ENCODE results near the gene STX11. TPM values are rescaled to one million over a fixed set of nuclear protein-coding genes. Genes with fewer than 3 reads are reported as not detected.

The STX11 gene
- total RNA-seq, 1 donor from 2014 or later: 8.9 TPM

DNA sequence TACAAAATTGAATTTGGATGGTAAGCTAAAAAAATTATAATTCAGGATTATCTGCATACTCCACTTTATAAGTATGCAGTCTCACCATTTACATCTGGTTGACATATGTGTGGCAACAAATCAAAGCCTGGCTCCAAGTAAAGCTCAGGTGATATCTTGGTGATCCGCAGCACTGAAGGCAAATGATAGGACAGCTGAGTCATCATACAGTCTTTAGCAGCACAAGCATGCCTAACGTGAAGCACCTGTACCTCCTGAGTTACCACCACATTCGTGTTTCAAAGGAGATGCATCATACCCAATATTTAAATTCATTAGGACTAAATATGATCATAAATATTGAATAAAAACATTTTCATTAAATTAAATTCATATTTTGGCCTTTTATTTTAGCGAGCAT lies 11.8 kb upstream of the STX11 start:
- no peak for ATAC-seq (ENCODE audit: poor library complexity)

DNA sequence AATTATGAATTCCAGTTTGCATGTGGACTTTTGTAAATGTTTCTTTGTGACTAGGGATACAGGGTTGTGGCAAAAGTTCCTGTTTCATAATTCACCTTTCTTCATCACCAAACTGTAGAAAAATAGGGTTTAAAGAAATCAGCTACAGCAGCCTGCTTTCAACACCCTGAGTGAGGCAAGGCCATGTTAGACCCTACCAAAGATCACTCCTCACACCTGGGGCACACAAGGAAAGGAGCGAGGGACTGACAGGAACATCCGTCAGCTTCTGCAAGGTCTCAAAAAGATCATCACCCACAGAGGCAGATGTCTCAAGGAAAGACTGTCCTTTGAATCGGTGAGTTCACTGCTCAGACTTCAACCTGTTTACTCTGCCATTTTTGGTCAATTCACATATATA lies 10.5 kb upstream of the STX11 start:
- ATAC-seq (ENCODE audit: poor library complexity) (no peak), DNase-seq (no peak)
- intact Hi-C loops (cut with DNase I): no loop called here

More for the DNA sequence above, 11.8 kb upstream of the STX11 start:
- intact Hi-C loops (cut with DNase I): no loop called here
- DNase-seq: no peak

DNA sequence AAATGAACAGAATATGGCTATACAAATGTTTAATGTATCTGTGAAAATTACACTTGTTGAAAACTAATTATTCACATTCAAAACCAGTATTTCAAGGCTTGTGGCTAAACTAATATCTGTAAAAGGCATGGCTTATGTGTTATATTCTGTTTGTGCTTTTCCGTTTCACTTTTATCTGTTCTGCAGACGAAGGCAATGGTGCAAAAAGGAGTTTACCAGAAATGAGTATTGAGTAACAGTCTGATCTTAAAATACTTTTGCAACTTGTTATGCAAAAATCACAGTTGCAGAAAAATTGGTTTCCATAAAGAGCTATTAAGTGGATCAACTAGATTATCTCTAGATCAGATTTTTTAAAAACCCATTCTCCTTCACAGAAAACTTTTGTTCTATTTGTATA lies 9.4 kb upstream of the STX11 start:
- DNase-seq (no peak), ATAC-seq (ENCODE audit: poor library complexity) (no peak)
- intact Hi-C loops (cut with DNase I): no loop called here

DNA sequence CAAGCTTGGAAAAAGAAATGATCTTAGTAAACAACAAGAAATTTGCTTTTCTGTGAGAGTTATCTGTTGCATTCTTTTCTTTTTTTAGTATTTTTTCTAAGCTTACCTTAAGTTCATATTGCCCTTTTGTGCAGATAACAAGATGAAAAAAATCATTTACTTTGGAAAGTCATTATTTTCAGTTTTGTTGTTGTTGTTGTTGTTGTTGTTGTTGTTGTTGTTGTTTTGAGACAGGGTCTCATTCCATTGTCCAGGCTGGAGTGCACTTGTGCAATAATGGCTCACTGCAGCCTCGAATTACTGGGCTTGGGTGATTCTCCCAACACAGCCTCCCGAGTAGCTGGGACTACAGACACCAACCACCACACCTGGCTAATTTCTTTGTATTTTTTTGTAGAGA lies 8.8 kb upstream of the STX11 start:
- intact Hi-C loops (cut with DNase I): no loop called here
- no peak for ATAC-seq (ENCODE audit: poor library complexity)
- no peak for DNase-seq

DNA sequence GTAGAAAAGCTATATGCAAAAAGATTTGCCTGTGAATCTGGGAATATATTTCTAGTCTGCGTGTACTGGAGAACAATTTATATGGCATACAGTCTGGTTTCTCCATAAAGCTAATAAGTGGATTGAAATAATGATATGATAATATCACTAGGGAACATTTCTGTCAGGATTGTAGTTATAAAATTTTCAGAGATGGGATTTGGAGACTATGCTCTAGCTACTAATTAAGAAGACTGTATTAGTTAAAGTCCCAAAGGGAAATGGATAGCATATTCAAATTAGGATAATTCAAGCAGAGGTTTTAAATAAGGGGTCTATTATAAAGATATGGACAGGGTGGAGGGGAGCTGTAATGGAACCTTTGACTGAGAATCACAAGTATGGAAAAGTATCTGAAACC lies 7.2 kb upstream of the STX11 start:
- intact Hi-C loops (cut with DNase I): no loop called here
- ATAC-seq (ENCODE audit: poor library complexity): no peak

DNA sequence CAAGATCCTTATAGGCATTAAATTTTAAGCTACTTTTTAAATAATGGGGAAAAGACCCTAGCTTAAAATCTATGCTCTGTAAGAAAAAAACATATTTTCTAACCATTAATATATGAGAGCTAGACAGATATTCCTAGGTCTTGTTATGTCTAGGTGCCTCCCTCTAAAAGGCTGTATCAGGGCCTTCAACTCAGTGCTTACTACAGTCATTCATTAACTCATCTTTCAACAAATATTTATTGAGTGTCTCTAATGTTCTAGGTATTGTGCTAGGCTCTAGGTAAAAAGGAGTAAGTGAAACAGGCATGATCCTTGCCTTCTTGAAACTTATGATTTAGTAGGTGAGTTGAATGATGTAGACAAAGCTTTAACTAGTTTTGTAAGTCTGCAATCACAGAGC lies 6.4 kb upstream of the STX11 start:
- DNase-seq (no peak), ATAC-seq (ENCODE audit: poor library complexity) (no peak)
- intact Hi-C loops (cut with DNase I): no loop called here

More for the DNA sequence above, 7.2 kb upstream of the STX11 start:
- DNase-seq: no peak

DNA sequence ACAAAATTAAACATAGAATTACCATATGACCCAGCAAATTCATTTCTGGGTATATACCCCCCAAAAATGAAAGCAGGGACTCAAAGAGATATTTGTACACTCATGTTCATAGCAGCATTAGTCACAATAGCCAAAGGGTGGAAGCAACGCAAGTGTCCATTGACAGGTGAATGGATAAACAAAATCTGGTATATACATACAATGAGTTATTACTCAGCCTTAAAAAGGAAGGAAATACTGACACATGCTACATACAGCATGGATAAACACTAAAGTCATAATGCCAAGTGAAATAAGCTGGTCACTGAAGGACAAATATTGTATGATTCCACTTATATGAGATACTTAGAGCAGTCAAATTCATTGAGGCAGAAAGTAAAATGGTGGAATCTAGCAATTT lies 5.3 kb upstream of the STX11 start:
- ATAC-seq (ENCODE audit: poor library complexity) (no peak), DNase-seq (no peak)
- intact Hi-C loops (cut with DNase I): loop anchor here (5.0 kb wide), 1 partner anchor 38 kb away; no protein-coding TSS in a partner anchor

DNA sequence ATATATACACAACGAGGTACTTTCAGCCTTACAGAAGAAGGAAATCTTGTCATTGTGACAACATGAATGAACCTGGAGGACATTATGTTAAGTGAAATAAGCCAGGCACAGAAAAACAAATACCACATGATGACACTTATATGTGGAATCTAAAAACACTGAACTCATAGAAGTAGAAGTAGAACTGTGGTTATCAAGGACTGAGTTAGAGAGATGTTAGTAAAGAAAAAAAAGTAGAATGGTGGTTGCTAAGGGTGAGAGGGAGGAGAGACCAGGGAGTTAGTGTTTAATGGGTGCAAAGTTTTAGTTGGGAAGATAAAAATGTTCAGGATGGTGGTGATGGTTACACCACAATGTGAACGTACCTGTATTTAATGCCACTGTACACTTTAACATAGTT lies 4.8 kb upstream of the STX11 start:
- intact Hi-C loops (cut with DNase I): loop anchor here (5.0 kb wide), 1 partner anchor 38 kb away; no protein-coding TSS in a partner anchor
- no peak for ATAC-seq (ENCODE audit: poor library complexity)

DNA sequence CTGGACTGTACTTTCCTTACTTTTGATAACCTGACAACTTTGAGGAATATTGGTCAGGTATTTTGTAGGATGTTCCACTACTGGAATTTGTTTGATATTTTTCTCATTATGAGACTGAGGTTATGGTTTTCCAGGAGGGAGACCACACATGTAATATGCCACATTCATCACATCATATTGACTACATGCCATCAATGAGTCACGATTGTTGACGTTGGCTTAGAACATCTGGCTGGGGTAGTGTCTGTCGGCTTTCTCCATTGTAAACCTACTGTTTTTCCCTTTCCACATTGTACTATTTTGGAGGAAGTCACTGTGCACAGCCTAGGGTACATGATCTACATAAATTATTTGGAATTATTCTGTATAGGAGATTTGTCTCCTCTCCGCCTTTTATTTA lies 1.4 kb upstream of the STX11 start:
- intact Hi-C loops (cut with DNase I): loop anchor here (5.0 kb wide), 1 partner anchor 42 kb away; no protein-coding TSS in a partner anchor
- no peak for DNase-seq
- no peak for ATAC-seq (ENCODE audit: poor library complexity)

More for the DNA sequence above, 4.8 kb upstream of the STX11 start:
- DNase-seq: no peak

DNA sequence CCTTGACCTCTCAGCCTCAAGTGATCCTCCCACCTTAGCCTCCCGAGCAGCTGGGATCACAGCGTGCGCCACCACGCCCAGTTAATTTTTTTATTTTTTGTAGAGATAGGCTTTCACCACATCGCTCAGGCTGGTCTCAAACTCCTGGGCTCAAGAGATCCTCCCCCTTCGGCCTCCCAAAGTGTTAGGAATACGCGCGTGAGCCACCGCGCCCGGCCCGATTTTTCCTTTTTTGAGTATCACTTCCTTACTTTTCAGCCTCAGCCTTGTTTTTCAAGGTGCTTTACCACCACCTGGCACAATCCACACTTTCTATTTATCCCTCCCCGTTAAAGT lies 791 bp upstream of the STX11 start:
- DNase-seq (no peak), ATAC-seq (ENCODE audit: poor library complexity) (no peak)
- intact Hi-C loops (cut with DNase I): loop anchor here (5.0 kb wide), 1 partner anchor 42 kb away; no protein-coding TSS in a partner anchor

DNA sequence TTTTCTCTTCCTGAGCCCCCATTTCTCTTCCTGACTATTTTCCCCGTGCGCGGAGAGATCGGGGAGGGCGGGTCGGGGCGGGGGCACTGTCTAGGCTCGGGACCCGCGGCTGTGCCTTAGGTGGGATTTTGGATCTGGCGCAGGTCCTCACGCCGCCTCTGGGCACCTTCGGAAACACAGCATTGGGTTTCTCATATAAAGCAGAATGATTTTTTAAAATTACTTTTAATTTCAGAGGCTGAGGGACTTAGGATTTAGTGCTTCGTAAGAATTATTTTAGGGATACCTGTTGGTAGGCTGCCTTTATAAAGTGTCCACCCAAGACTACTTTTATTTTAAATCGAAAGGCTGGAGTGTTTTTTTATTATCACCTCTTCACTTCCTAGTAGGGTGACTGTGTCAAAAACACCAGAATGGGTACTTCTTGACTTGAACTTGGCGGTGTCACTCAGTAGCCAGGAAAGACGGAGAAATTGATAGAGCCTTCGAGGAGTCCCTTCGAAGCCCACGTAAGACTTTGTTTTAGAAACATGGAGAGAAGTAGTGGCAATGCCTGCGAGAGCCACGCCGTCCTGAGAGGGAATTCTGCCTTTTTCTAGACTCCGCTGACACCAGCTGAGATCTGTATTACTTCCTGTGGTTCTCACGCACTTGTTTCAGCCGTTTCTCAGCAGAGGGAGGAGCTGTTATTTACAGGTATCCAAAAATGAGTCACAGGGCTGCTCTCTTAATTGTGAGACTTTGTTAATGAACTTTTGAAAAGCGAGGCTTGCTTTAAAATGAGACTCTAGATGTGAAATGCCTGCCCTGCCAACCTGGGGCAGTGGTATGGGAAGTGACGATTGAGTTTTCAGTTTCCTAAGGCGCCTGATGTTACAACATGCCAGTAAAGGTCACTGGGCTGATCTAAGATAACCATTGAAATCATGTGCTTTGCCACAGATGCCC lies 667 bp downstream of the STX11 start:
- peak; percentile 59 for DNase-seq

DNA sequence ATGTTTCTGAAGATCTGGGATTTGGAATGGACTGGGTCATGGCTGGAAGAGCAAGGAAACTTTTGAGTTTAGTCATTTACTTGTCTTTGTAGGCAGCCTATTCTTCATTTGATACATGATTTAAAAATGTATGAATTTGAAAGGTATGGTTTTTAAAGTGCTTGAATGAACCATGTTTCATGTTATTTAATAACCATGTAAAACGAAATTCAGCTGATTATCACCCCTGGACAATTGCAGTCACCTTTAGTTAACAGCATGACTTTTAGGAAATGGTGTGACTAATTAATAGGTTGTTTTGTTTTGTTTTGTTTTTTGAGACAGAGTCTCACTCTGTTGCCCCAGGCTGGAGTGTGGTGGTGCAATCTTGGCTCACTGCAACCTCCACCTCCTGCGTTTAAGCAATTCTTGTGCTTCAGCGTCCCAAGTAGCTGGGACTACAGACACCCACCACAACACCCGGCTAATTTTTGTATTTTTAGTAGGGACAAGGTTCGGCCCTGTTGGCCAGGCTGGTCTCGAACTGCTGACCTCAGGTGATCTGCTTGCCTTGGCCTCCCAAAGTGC lies 2.1 kb downstream of the STX11 start:
- intact Hi-C loops (cut with DNase I): no loop called here
- ATAC-seq (ENCODE audit: poor library complexity): no peak

More for the DNA sequence above, 667 bp downstream of the STX11 start:
- intact Hi-C loops (cut with DNase I): loop anchor here (2.0 kb wide), 1 partner anchor 66 kb away; no protein-coding TSS in a partner anchor
- ATAC-seq (ENCODE audit: poor library complexity): peak; percentile 60

DNA sequence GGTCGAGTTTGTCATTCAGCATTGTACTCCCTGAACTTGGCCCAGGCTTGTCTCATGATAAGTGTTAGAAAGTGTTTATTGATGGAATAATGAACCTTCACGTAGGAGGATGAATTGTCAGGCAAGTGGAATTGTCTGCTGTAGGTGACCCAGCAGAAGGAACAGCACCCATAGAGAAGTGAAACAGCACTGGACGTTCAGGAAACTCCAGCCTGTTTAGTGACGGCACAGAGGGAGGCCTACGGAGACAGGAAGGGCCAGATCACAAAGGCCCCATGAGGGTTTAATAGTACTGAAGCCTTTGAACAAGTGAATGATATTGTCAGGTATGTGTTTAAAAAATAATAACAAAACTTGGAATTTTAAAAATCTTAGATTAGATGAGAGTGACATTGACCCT lies 2.9 kb downstream of the STX11 start:
- intact Hi-C loops (cut with DNase I): no loop called here
- ATAC-seq (ENCODE audit: poor library complexity) (no peak), DNase-seq (no peak)

More for the DNA sequence above, 2.1 kb downstream of the STX11 start:
- DNase-seq: no peak

DNA sequence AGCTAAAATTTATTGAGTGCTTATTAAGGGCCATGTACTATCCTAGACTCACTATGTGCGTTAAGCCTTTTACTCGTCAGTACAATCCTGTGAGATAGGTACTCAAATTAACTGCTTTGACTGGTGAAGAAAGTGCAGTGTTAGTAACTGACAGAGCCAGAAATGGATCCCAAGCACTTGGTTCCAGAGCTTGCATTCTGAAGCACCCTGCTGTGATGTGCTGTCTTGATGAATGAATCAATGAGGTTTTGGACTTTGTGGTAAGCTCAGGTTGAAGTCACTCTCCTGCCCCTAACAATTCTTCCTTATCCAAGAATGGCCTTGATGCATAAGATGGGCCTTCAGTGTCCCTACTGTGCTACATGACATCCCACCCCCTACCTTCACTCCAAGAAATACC lies 3.7 kb downstream of the STX11 start:
- intact Hi-C loops (cut with DNase I): no loop called here
- DNase-seq (no peak), ATAC-seq (ENCODE audit: poor library complexity) (no peak)

DNA sequence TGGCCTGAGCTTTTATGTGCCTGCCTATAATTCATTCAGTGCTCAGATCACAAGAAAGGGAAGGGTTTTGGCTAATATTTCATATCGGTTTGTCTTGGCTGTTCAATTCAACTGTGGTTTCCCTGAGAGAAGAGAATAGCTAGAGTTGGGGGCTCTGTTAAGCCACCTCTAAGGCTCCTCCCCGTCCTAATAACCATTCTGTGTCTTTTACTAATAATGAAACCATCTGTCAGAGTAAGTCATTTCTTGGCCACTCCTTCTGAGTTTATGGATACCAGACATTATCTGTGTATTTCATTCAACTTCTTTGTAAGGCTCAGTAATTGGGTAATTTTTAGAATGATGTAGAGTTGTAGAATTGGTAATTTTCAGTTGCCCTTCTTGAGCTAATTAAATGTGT lies 5.2 kb downstream of the STX11 start:
- intact Hi-C loops (cut with DNase I): no loop called here
- no peak for ATAC-seq (ENCODE audit: poor library complexity)

DNA sequence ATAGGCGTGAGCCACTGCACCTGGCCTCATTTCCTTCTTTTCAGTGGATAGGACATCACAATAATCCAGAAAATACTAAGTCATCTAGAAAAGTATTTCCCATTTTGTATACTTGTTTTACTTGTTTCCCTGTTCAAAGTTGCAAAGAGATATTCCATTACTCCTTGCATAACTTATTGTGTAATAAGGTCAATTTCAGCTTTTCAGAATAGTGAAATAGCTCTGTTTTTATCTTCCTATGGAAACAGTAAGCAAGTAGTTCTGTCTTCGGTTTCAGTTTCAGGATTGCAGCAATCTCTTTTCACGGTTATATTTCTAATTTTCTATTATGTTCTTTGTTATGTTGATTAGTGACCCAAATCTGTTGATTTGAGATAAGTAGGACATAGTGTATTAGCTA lies 6.0 kb downstream of the STX11 start:
- intact Hi-C loops (cut with DNase I): no loop called here
- no peak for ATAC-seq (ENCODE audit: poor library complexity)

More for the DNA sequence above, 5.2 kb downstream of the STX11 start:
- DNase-seq: no peak

DNA sequence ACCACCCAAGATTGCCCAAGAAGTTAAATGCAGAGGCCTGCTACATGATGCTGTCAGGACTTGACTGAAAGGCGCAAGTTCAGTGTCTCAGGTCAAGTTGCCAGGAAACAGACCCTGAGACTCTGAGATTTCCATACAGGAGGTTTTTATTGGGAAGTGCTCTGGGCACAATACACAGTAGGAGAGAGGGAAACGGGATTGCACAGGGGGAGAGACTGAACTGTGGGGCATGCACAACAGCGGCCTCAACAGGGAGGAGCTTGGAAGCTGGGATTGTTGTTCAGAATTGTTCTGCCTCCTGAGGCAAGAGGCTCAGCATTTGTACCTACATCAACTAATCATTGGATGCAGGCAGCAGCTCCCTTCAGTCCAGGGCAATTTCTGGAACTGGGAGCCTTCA lies 6.7 kb downstream of the STX11 start:
- DNase-seq (no peak), ATAC-seq (ENCODE audit: poor library complexity) (peak; percentile 40)
- intact Hi-C loops (cut with DNase I): no loop called here

More for the DNA sequence above, 6.0 kb downstream of the STX11 start:
- DNase-seq: no peak

DNA sequence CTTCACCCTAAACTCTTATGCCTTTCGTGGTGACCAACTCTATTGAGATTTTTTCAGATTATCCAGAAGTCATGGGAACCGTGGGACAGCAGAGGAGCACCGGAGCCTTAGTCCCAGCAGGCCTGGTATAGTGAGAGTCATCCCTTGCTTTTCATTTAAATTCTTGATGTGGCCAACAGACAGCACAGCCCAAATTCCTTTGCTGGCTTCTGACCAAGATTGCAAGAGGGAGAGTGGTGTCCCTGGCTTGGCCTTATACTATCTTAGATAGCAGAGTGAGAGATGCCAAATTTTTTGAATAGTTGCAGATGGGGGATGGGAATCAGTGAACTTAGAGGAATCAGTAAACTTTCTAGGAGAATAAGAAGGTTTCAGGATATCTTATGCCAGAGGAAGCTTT lies 7.8 kb downstream of the STX11 start:
- ATAC-seq (ENCODE audit: poor library complexity) (peak; percentile 94), DNase-seq (peak; percentile 60)
- intact Hi-C loops (cut with DNase I): no loop called here

DNA sequence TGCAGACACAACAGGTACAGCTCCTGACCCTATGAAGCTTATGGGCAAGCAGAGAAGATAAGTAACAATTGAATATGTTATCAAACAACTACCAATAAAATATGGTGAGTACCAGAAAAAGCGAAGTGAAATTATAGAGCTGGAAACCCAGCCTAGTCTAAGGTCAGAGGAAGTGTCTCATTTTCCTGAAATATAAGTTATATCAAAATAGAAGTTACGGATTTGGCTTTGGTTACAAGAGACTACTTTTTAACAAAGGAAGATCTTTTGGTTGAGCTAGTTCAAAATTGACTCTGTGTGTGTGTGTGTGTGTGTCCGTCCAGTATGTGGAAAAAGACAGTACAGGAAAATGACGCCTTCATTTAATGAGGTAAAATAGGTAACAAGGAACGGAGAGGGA lies 8.9 kb downstream of the STX11 start:
- no peak for ATAC-seq (ENCODE audit: poor library complexity)
- no peak for DNase-seq
- intact Hi-C loops (cut with DNase I): no loop called here

DNA sequence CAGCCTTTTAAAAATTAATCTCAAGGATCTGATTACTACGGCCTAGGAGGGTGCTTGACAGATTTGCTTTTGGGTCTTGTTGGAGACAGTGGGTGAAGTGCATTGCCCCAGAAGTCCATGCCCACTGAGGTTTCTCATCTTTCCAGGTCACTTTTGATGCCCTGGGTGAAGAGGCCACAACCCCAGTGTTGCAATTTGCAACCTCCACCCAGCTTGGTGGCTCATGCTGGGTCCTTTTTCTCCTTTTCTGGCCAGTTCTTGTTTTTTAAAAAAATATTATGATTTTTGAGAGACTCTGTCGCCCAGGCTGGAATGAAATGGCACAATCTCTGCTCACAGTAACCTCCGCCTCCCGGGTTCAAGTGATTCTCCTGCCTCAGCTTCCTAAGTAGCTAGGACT lies 9.4 kb downstream of the STX11 start:
- ATAC-seq (ENCODE audit: poor library complexity) (no peak), DNase-seq (no peak)
- intact Hi-C loops (cut with DNase I): no loop called here

All from Right ventricle myocardium superior (tissue), 1 donor.